Liver (tissue), 9 donors: ENCODE measurements around the gene SEC14L3. TPM values are rescaled to one million over a fixed set of nuclear protein-coding genes. Genes with fewer than 3 reads are reported as not detected.

ENCODE experiments used
- DNase-seq: peaks from one replicate; pipeline ENCODE4 v3.0.0-alpha.2; 2017; ENCODE audit warnings: low spot score
- H3K27ac ChIP-seq, 2 donors: one replicate each; pipeline ENCODE4 v1.7.0; 2013; ENCODE audit warnings: inconsistent platforms in 2 of 2, low read length in 2 of 2, control low read depth in 1 of 2, low read depth in 1 of 2, mild to moderate bottlenecking in 1 of 2
- H3K27me3 ChIP-seq, 4 donors: one replicate each; pipeline versions ENCODE4 v1.6.1 to v1.7.0; 2013; ENCODE audit warnings: low read length in 3 of 4, inconsistent platforms in 1 of 4, mild to moderate bottlenecking in 1 of 4, moderate library complexity in 1 of 4; ENCODE audit not compliant: control insufficient read depth in 4 of 4, insufficient read depth in 4 of 4
- H3K36me3 ChIP-seq, 4 donors: one replicate each; pipeline versions ENCODE4 v1.6.1 to v1.7.0; 2013; ENCODE audit warnings: low read length in 3 of 4, mild to moderate bottlenecking in 3 of 4, low read depth in 1 of 4, moderate library complexity in 1 of 4; ENCODE audit not compliant: control insufficient read depth in 4 of 4, insufficient read depth in 3 of 4
- H3K4me1 ChIP-seq, 4 donors: one replicate each; pipeline versions ENCODE4 v1.6.1 to v1.7.0; 2013; ENCODE audit warnings: low read length in 3 of 4, mild to moderate bottlenecking in 3 of 4, moderate library complexity in 1 of 4; ENCODE audit not compliant: control insufficient read depth in 4 of 4, insufficient read depth in 4 of 4
- H3K4me3 ChIP-seq, 3 donors: one replicate each; pipeline versions ENCODE4 v1.6.1 to v1.7.0; 2013; ENCODE audit warnings: low read length in 3 of 3, control low read depth in 1 of 3, low read depth in 1 of 3, mild to moderate bottlenecking in 1 of 3
- H3K9ac ChIP-seq, 2 donors: one replicate each; pipeline ENCODE4 v1.7.0; 2013; ENCODE audit warnings: low read length in 2 of 2, mild to moderate bottlenecking in 2 of 2, moderate library complexity in 2 of 2, control low read depth in 1 of 2, low read depth in 1 of 2
- H3K9me3 ChIP-seq, 4 donors: one replicate each; pipeline versions ENCODE4 v1.6.1 to v1.7.0; 2013; ENCODE audit warnings: low read length in 3 of 4; ENCODE audit not compliant: control insufficient read depth in 4 of 4
- EGR1 ChIP-seq, 2 donors: IDR thresholded peaks; 2 replicates each; pipeline ENCODE4 v1.6.1; 2016 to 2018; ENCODE audit warnings: antibody characterized with exemption in 2 of 2, low read depth in 2 of 2
- FOXA1 ChIP-seq: IDR thresholded peaks from 2 replicates; pipeline ENCODE4 v1.6.1; 2016; ENCODE audit warnings: antibody characterized with exemption
- FOXA2 ChIP-seq: IDR thresholded peaks from 2 replicates; pipeline ENCODE4 v1.6.1; 2016; ENCODE audit warnings: antibody characterized with exemption
- GABPA ChIP-seq, 2 donors: IDR thresholded peaks in 1 of 2; conservative IDR thresholded peaks in 1 of 2; 2 replicates each; pipeline ENCODE4 v1.6.1; 2016; ENCODE audit warnings: antibody characterized with exemption in 2 of 2, mild to moderate bottlenecking in 1 of 2, moderate library complexity in 1 of 2
- HNF4A ChIP-seq, 2 donors: conservative IDR thresholded peaks; 2 replicates each; pipeline ENCODE4 v1.6.1; 2016; ENCODE audit warnings: antibody characterized with exemption in 2 of 2, mild to moderate bottlenecking in 2 of 2
- HNF4G ChIP-seq: IDR thresholded peaks from 2 replicates; pipeline ENCODE4 v1.6.1; 2016; ENCODE audit warnings: antibody characterized with exemption
- JUND ChIP-seq, 2 donors: IDR thresholded peaks; 2 replicates each; pipeline ENCODE4 v1.6.1; 2016; ENCODE audit warnings: antibody characterized with exemption in 2 of 2
- NR2F2 ChIP-seq: IDR thresholded peaks from 2 replicates; pipeline ENCODE4 v1.6.1; 2016; ENCODE audit warnings: antibody characterized with exemption
- RAD21 ChIP-seq, 2 donors: IDR thresholded peaks; 2 replicates each; pipeline ENCODE4 v1.6.1; 2016; ENCODE audit warnings: antibody characterized with exemption in 2 of 2, mild to moderate bottlenecking in 2 of 2
- RXRA ChIP-seq, 2 donors: IDR thresholded peaks; 2 replicates each; pipeline ENCODE4 v1.6.1; 2017 to 2018; ENCODE audit warnings: antibody characterized with exemption in 2 of 2, mild to moderate bottlenecking in 1 of 2
- SP1 ChIP-seq: IDR thresholded peaks from 2 replicates; pipeline ENCODE4 v1.6.1; 2018; ENCODE audit warnings: antibody characterized with exemption, mild to moderate bottlenecking
- TAF1 ChIP-seq: conservative IDR thresholded peaks from 2 replicates; pipeline ENCODE4 v1.6.1; 2016; ENCODE audit warnings: antibody characterized with exemption, mild to moderate bottlenecking
- WGBS: extraction: QIAGEN DNeasy Blood & Tissue Kit; methylation state at CpG from one replicate; pipeline ENCODE4 v1.1.7; 2013; 5-methylcytosine and 5-hydroxymethylcytosine counted together
- polyA plus RNA-seq, 2 donors: library from polyadenylated mRNA; stranded (reverse) in 1 of 2; unstranded in 1 of 2; fragments of 200-250 nt in 1 of 2; fragments of >200 nt in 1 of 2; fragmentation: Nextera tagmentation in 1 of 2; extraction: Ambion mirVana in 1 of 2; gene quantifications; one replicate each; pipeline versions ENCODE4 v1.2.1 to v1.2.3, GENCODE V29; 2013 to 2015
- total RNA-seq, 2 donors: library from RNA; depleted of rRNA; stranded (reverse); fragments of >200 nt; gene quantifications; one replicate each; pipeline ENCODE4 v1.2.3, GENCODE V29; 2014
- TF ChIP-seq, protein P1 (sequence below): IDR thresholded peaks from 2 replicates; pipeline ENCODE4 v1.6.1; 2016; ENCODE audit warnings: antibody characterized with exemption
- TF ChIP-seq, protein P2 (sequence below): fragments of 150-350 bp; IDR thresholded peaks from 2 replicates; pipeline ENCODE4 v1.5.1; 2017; ENCODE audit warnings: improper control_type of control experiment, low read depth, low read length; ENCODE audit not compliant: missing input control
- TF ChIP-seq, protein P3 (sequence below): IDR thresholded peaks from 2 replicates; pipeline ENCODE4 v1.6.1; 2016; ENCODE audit warnings: antibody characterized with exemption
- TF ChIP-seq, protein P4 (sequence below): IDR thresholded peaks from 2 replicates; pipeline ENCODE4 v1.6.1; 2016; ENCODE audit warnings: antibody characterized with exemption
- TF ChIP-seq, protein P5 (sequence below): IDR thresholded peaks from 2 replicates; pipeline ENCODE4 v1.6.1; 2016; ENCODE audit warnings: antibody characterized with exemption, mild to moderate bottlenecking
- donor health status: healthy.
- donor health status: healthy.
- donor health status: healthy.
- donor health status: healthy.
- donor health status: healthy.

SEC14L3 gene
- total and polyA plus RNA-seq, 4 donors, result 0.32 to 0.33 TPM; not detected in 2

DNA sequence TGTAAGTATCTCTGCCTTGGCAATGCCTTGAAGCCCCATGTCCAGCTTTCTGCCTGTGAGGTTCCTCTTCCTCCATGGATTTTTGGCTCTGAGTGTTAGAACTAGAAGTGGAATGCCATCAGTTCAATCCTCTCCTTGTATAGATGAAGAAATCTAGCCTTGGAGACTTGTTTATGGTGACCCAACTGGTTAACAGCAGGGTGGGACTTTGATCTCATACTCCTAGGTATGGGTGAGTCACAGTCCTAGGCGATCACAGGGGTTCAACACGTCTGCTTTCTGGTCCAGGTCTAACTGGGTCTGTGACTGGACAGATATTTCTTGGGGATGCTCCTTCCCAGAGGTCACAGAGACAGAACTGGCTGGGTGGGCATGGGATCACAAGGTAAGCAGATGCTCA is 55.4 kb downstream of the SEC14L3 start:
- TF ChIP-seq, protein P1, sequence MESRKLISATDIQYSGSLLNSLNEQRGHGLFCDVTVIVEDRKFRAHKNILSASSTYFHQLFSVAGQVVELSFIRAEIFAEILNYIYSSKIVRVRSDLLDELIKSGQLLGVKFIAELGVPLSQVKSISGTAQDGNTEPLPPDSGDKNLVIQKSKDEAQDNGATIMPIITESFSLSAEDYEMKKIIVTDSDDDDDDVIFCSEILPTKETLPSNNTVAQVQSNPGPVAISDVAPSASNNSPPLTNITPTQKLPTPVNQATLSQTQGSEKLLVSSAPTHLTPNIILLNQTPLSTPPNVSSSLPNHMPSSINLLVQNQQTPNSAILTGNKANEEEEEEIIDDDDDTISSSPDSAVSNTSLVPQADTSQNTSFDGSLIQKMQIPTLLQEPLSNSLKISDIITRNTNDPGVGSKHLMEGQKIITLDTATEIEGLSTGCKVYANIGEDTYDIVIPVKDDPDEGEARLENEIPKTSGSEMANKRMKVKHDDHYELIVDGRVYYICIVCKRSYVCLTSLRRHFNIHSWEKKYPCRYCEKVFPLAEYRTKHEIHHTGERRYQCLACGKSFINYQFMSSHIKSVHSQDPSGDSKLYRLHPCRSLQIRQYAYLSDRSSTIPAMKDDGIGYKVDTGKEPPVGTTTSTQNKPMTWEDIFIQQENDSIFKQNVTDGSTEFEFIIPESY, result no peak
- TF ChIP-seq GABPA (IDR thresholded peaks at IDR 0.05 in 1 of 2, conservative IDR thresholded peaks at IDR 0.05 in 1 of 2) (no peak), SP1 (no peak), EGR1 (IDR thresholded peaks at IDR 0.05; ENCODE audit: low read depth in 2 of 2) (no peak), JUND (IDR thresholded peaks at IDR 0.05) (peak in 1 of 2 donors; percentile 64), HNF4G (no peak), RXRA (IDR thresholded peaks at IDR 0.05) (peak in 1 of 2 donors; percentile 53), RAD21 (IDR thresholded peaks at IDR 0.05) (no peak), TAF1 (no peak), HNF4A (conservative IDR thresholded peaks at IDR 0.05) (peak; percentile 50 to 76)
- TF ChIP-seq, protein P2, sequence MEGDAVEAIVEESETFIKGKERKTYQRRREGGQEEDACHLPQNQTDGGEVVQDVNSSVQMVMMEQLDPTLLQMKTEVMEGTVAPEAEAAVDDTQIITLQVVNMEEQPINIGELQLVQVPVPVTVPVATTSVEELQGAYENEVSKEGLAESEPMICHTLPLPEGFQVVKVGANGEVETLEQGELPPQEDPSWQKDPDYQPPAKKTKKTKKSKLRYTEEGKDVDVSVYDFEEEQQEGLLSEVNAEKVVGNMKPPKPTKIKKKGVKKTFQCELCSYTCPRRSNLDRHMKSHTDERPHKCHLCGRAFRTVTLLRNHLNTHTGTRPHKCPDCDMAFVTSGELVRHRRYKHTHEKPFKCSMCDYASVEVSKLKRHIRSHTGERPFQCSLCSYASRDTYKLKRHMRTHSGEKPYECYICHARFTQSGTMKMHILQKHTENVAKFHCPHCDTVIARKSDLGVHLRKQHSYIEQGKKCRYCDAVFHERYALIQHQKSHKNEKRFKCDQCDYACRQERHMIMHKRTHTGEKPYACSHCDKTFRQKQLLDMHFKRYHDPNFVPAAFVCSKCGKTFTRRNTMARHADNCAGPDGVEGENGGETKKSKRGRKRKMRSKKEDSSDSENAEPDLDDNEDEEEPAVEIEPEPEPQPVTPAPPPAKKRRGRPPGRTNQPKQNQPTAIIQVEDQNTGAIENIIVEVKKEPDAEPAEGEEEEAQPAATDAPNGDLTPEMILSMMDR, result no peak
- TF ChIP-seq, protein P3, sequence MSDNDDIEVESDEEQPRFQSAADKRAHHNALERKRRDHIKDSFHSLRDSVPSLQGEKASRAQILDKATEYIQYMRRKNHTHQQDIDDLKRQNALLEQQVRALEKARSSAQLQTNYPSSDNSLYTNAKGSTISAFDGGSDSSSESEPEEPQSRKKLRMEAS, result no peak
- TF ChIP-seq, protein P4, sequence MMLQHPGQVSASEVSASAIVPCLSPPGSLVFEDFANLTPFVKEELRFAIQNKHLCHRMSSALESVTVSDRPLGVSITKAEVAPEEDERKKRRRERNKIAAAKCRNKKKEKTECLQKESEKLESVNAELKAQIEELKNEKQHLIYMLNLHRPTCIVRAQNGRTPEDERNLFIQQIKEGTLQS, result no peak
- H3K36me3 ChIP-seq, result peaks cover 3 to 65% (median 26%) of the 10 kb centered on the region in 4 donors

DNA sequence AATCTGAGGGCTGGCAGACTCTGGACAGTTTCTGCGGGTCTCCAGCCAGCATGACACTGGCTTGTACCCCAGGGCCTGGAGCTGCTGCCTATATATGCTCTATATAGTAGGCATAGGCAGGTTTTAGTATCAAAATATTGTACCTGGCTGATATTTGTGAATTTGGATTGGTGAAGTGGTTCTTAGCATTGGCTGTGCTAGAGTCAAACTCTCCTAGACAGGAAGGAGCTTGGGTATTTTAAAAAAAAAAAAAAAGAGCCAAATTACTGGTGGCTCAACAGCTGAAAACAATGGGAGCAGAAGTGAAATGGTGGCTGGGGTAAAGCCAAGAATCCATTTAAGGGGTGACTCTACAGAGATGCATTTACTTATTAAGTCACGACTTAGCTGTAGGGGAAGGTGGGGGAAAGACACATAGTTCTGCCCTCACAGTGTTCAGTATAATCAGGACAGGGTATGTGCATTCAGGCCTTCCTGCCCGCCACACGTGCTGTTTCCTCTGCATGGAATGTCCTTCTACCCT is 57.2 kb downstream of the SEC14L3 start:
- 93% methylated on average over 4 of the region's 4 CpGs for WGBS
- Histone ChIP-seq H3K27ac (peak overlapping the region in 1 of 2 donors; percentile 19), H3K9ac (no peak overlapping the region), H3K4me3 (no peak overlapping the region), H3K27me3 (no peaks in the 10 kb centered on the region), H3K9me3 (no peaks in the 10 kb centered on the region), H3K36me3 (peaks cover 3 to 73% (median 38%) of the 10 kb centered on the region in 4 donors), H3K4me1 (peaks cover 14 to 81% (median 69%) of the 10 kb centered on the region in 4 donors)
- DNase-seq, result no peak
- TF ChIP-seq RXRA (IDR thresholded peaks at IDR 0.05) (no peak), FOXA2 (no peak), HNF4G (no peak), EGR1 (IDR thresholded peaks at IDR 0.05; ENCODE audit: low read depth in 2 of 2) (no peak), FOXA1 (no peak), RAD21 (IDR thresholded peaks at IDR 0.05) (no peak), HNF4A (conservative IDR thresholded peaks at IDR 0.05) (no peak), SP1 (no peak), JUND (IDR thresholded peaks at IDR 0.05) (no peak), NR2F2 (no peak), TAF1 (no peak)
- TF ChIP-seq, protein P4, result no peak
- TF ChIP-seq, protein P2, result no peak
- TF ChIP-seq, protein P3, result no peak
- TF ChIP-seq, protein P1, result no peak
- TF ChIP-seq, protein P5, sequence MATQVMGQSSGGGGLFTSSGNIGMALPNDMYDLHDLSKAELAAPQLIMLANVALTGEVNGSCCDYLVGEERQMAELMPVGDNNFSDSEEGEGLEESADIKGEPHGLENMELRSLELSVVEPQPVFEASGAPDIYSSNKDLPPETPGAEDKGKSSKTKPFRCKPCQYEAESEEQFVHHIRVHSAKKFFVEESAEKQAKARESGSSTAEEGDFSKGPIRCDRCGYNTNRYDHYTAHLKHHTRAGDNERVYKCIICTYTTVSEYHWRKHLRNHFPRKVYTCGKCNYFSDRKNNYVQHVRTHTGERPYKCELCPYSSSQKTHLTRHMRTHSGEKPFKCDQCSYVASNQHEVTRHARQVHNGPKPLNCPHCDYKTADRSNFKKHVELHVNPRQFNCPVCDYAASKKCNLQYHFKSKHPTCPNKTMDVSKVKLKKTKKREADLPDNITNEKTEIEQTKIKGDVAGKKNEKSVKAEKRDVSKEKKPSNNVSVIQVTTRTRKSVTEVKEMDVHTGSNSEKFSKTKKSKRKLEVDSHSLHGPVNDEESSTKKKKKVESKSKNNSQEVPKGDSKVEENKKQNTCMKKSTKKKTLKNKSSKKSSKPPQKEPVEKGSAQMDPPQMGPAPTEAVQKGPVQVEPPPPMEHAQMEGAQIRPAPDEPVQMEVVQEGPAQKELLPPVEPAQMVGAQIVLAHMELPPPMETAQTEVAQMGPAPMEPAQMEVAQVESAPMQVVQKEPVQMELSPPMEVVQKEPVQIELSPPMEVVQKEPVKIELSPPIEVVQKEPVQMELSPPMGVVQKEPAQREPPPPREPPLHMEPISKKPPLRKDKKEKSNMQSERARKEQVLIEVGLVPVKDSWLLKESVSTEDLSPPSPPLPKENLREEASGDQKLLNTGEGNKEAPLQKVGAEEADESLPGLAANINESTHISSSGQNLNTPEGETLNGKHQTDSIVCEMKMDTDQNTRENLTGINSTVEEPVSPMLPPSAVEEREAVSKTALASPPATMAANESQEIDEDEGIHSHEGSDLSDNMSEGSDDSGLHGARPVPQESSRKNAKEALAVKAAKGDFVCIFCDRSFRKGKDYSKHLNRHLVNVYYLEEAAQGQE, result no peak

More for the DNA sequence above, 55.4 kb downstream of the SEC14L3 start:
- no peaks in the 10 kb centered on the region for H3K27me3 ChIP-seq
- WGBS, result 37% methylated on average over 2 of the region's 2 CpGs
- peak overlapping the region; percentile 10 to 62 for H3K27ac ChIP-seq
- no peak overlapping the region for H3K9ac ChIP-seq
- peaks cover 19 to 91% (median 80%) of the 10 kb centered on the region in 4 donors for H3K4me1 ChIP-seq
- H3K9me3 ChIP-seq, result no peaks in the 10 kb centered on the region
- H3K4me3 ChIP-seq, result no peak overlapping the region
- DNase-seq, result no peak
